Liver (tissue), 9 donors: Measurements from ENCODE around the gene DCUN1D3. TPM values are rescaled to one million over a fixed set of nuclear protein-coding genes. Genes with fewer than 3 reads are reported as not detected.

Source experiments
- DNase-seq: peaks from one replicate; pipeline ENCODE4 v3.0.0-alpha.2; 2017; ENCODE audit warnings: low spot score
- H3K27ac ChIP-seq, 2 donors: one replicate each; pipeline ENCODE4 v1.7.0; 2013; ENCODE audit warnings: inconsistent platforms in 2 of 2, low read length in 2 of 2, control low read depth in 1 of 2, low read depth in 1 of 2, mild to moderate bottlenecking in 1 of 2
- H3K27me3 ChIP-seq, 4 donors: one replicate each; pipeline versions ENCODE4 v1.6.1 to v1.7.0; 2013; ENCODE audit warnings: low read length in 3 of 4, inconsistent platforms in 1 of 4, mild to moderate bottlenecking in 1 of 4, moderate library complexity in 1 of 4; ENCODE audit not compliant: control insufficient read depth in 4 of 4, insufficient read depth in 4 of 4
- H3K36me3 ChIP-seq, 4 donors: one replicate each; pipeline versions ENCODE4 v1.6.1 to v1.7.0; 2013; ENCODE audit warnings: low read length in 3 of 4, mild to moderate bottlenecking in 3 of 4, low read depth in 1 of 4, moderate library complexity in 1 of 4; ENCODE audit not compliant: control insufficient read depth in 4 of 4, insufficient read depth in 3 of 4
- H3K4me1 ChIP-seq, 4 donors: one replicate each; pipeline versions ENCODE4 v1.6.1 to v1.7.0; 2013; ENCODE audit warnings: low read length in 3 of 4, mild to moderate bottlenecking in 3 of 4, moderate library complexity in 1 of 4; ENCODE audit not compliant: control insufficient read depth in 4 of 4, insufficient read depth in 4 of 4
- H3K4me3 ChIP-seq, 3 donors: one replicate each; pipeline versions ENCODE4 v1.6.1 to v1.7.0; 2013; ENCODE audit warnings: low read length in 3 of 3, control low read depth in 1 of 3, low read depth in 1 of 3, mild to moderate bottlenecking in 1 of 3
- H3K9ac ChIP-seq, 2 donors: one replicate each; pipeline ENCODE4 v1.7.0; 2013; ENCODE audit warnings: low read length in 2 of 2, mild to moderate bottlenecking in 2 of 2, moderate library complexity in 2 of 2, control low read depth in 1 of 2, low read depth in 1 of 2
- H3K9me3 ChIP-seq, 4 donors: one replicate each; pipeline versions ENCODE4 v1.6.1 to v1.7.0; 2013; ENCODE audit warnings: low read length in 3 of 4; ENCODE audit not compliant: control insufficient read depth in 4 of 4
- EGR1 ChIP-seq, 2 donors: IDR thresholded peaks; 2 replicates each; pipeline ENCODE4 v1.6.1; 2016 to 2018; ENCODE audit warnings: antibody characterized with exemption in 2 of 2, low read depth in 2 of 2
- FOXA1 ChIP-seq: IDR thresholded peaks from 2 replicates; pipeline ENCODE4 v1.6.1; 2016; ENCODE audit warnings: antibody characterized with exemption
- FOXA2 ChIP-seq: IDR thresholded peaks from 2 replicates; pipeline ENCODE4 v1.6.1; 2016; ENCODE audit warnings: antibody characterized with exemption
- GABPA ChIP-seq, 2 donors: IDR thresholded peaks in 1 of 2; conservative IDR thresholded peaks in 1 of 2; 2 replicates each; pipeline ENCODE4 v1.6.1; 2016; ENCODE audit warnings: antibody characterized with exemption in 2 of 2, mild to moderate bottlenecking in 1 of 2, moderate library complexity in 1 of 2
- HNF4A ChIP-seq, 2 donors: conservative IDR thresholded peaks; 2 replicates each; pipeline ENCODE4 v1.6.1; 2016; ENCODE audit warnings: antibody characterized with exemption in 2 of 2, mild to moderate bottlenecking in 2 of 2
- HNF4G ChIP-seq: IDR thresholded peaks from 2 replicates; pipeline ENCODE4 v1.6.1; 2016; ENCODE audit warnings: antibody characterized with exemption
- JUND ChIP-seq, 2 donors: IDR thresholded peaks; 2 replicates each; pipeline ENCODE4 v1.6.1; 2016; ENCODE audit warnings: antibody characterized with exemption in 2 of 2
- NR2F2 ChIP-seq: IDR thresholded peaks from 2 replicates; pipeline ENCODE4 v1.6.1; 2016; ENCODE audit warnings: antibody characterized with exemption
- RAD21 ChIP-seq, 2 donors: IDR thresholded peaks; 2 replicates each; pipeline ENCODE4 v1.6.1; 2016; ENCODE audit warnings: antibody characterized with exemption in 2 of 2, mild to moderate bottlenecking in 2 of 2
- SP1 ChIP-seq: IDR thresholded peaks from 2 replicates; pipeline ENCODE4 v1.6.1; 2018; ENCODE audit warnings: antibody characterized with exemption, mild to moderate bottlenecking
- TAF1 ChIP-seq: conservative IDR thresholded peaks from 2 replicates; pipeline ENCODE4 v1.6.1; 2016; ENCODE audit warnings: antibody characterized with exemption, mild to moderate bottlenecking
- YY1 ChIP-seq: IDR thresholded peaks from 2 replicates; pipeline ENCODE4 v1.6.1; 2016; ENCODE audit warnings: antibody characterized with exemption, mild to moderate bottlenecking
- WGBS: extraction: QIAGEN DNeasy Blood & Tissue Kit; methylation state at CpG from one replicate; pipeline ENCODE4 v1.1.7; 2013; 5-methylcytosine and 5-hydroxymethylcytosine counted together
- polyA plus RNA-seq, 2 donors: library from polyadenylated mRNA; stranded (reverse) in 1 of 2; unstranded in 1 of 2; fragments of 200-250 nt in 1 of 2; fragments of >200 nt in 1 of 2; fragmentation: Nextera tagmentation in 1 of 2; extraction: Ambion mirVana in 1 of 2; gene quantifications; one replicate each; pipeline versions ENCODE4 v1.2.1 to v1.2.3, GENCODE V29; 2013 to 2015
- total RNA-seq, 2 donors: library from RNA; depleted of rRNA; stranded (reverse); fragments of >200 nt; gene quantifications; one replicate each; pipeline ENCODE4 v1.2.3, GENCODE V29; 2014
- TF ChIP-seq, protein P1 (sequence below): IDR thresholded peaks from 2 replicates; pipeline ENCODE4 v1.6.1; 2016; ENCODE audit warnings: antibody characterized with exemption
- TF ChIP-seq, protein P2 (sequence below): IDR thresholded peaks from 2 replicates; pipeline ENCODE4 v1.6.1; 2016; ENCODE audit warnings: antibody characterized with exemption
- TF ChIP-seq, protein P3 (sequence below): IDR thresholded peaks from 2 replicates; pipeline ENCODE4 v1.6.1; 2016; ENCODE audit warnings: antibody characterized with exemption
- TF ChIP-seq, protein P4 (sequence below): IDR thresholded peaks from 2 replicates; pipeline ENCODE4 v1.6.1; 2016; ENCODE audit warnings: antibody characterized with exemption, mild to moderate bottlenecking
- donor health status: healthy.
- donor health status: healthy.
- donor health status: healthy.
- donor health status: healthy.
- donor health status: healthy.

DCUN1D3 gene
- total and polyA plus RNA-seq, 4 donors = 2.7 to 16.8 (median 4.8) TPM

DNA sequence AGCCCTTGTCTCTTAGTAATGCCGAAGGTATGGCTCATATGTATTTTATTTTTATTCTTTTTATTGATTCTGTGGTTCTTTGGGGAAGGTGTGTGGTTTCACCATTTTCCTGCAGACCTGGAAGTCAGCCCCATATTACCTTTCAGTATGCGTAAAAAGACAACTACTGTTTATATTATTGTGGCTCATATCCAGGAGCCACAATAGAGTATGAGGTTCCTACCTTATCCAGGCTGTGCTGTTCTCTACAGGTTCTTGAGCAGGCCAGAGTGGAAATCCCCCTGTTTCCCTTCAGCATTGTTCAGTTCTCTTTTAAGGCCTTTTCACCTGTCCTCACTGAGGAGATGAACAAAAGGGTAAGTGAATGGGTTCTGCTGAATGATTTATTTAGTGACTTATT lies 60.7 kb downstream of the DCUN1D3 start:
- Histone ChIP-seq H3K27ac (no peak overlapping the region), H3K4me1 (no peaks in the 10 kb centered on the region), H3K9me3 (peaks cover 0 to 3% (median 0%) of the 10 kb centered on the region in 4 donors), H3K36me3 (peaks cover 0 to 3% (median 0%) of the 10 kb centered on the region in 4 donors), H3K4me3 (no peak overlapping the region), H3K27me3 (no peaks in the 10 kb centered on the region), H3K9ac (no peak overlapping the region)
- DNase-seq = no peak
- TF ChIP-seq SP1 (no peak), JUND (IDR thresholded peaks at IDR 0.05) (no peak), FOXA1 (no peak), HNF4G (no peak), FOXA2 (no peak), RAD21 (IDR thresholded peaks at IDR 0.05) (no peak), TAF1 (no peak), NR2F2 (no peak), HNF4A (conservative IDR thresholded peaks at IDR 0.05) (no peak), EGR1 (IDR thresholded peaks at IDR 0.05; ENCODE audit: low read depth in 2 of 2) (no peak), GABPA (IDR thresholded peaks at IDR 0.05 in 1 of 2, conservative IDR thresholded peaks at IDR 0.05 in 1 of 2) (no peak), YY1 (no peak)
- TF ChIP-seq, protein P1, sequence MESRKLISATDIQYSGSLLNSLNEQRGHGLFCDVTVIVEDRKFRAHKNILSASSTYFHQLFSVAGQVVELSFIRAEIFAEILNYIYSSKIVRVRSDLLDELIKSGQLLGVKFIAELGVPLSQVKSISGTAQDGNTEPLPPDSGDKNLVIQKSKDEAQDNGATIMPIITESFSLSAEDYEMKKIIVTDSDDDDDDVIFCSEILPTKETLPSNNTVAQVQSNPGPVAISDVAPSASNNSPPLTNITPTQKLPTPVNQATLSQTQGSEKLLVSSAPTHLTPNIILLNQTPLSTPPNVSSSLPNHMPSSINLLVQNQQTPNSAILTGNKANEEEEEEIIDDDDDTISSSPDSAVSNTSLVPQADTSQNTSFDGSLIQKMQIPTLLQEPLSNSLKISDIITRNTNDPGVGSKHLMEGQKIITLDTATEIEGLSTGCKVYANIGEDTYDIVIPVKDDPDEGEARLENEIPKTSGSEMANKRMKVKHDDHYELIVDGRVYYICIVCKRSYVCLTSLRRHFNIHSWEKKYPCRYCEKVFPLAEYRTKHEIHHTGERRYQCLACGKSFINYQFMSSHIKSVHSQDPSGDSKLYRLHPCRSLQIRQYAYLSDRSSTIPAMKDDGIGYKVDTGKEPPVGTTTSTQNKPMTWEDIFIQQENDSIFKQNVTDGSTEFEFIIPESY = no peak
- TF ChIP-seq, protein P2, sequence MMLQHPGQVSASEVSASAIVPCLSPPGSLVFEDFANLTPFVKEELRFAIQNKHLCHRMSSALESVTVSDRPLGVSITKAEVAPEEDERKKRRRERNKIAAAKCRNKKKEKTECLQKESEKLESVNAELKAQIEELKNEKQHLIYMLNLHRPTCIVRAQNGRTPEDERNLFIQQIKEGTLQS = no peak
- TF ChIP-seq, protein P3, sequence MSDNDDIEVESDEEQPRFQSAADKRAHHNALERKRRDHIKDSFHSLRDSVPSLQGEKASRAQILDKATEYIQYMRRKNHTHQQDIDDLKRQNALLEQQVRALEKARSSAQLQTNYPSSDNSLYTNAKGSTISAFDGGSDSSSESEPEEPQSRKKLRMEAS = no peak
- TF ChIP-seq, protein P4, sequence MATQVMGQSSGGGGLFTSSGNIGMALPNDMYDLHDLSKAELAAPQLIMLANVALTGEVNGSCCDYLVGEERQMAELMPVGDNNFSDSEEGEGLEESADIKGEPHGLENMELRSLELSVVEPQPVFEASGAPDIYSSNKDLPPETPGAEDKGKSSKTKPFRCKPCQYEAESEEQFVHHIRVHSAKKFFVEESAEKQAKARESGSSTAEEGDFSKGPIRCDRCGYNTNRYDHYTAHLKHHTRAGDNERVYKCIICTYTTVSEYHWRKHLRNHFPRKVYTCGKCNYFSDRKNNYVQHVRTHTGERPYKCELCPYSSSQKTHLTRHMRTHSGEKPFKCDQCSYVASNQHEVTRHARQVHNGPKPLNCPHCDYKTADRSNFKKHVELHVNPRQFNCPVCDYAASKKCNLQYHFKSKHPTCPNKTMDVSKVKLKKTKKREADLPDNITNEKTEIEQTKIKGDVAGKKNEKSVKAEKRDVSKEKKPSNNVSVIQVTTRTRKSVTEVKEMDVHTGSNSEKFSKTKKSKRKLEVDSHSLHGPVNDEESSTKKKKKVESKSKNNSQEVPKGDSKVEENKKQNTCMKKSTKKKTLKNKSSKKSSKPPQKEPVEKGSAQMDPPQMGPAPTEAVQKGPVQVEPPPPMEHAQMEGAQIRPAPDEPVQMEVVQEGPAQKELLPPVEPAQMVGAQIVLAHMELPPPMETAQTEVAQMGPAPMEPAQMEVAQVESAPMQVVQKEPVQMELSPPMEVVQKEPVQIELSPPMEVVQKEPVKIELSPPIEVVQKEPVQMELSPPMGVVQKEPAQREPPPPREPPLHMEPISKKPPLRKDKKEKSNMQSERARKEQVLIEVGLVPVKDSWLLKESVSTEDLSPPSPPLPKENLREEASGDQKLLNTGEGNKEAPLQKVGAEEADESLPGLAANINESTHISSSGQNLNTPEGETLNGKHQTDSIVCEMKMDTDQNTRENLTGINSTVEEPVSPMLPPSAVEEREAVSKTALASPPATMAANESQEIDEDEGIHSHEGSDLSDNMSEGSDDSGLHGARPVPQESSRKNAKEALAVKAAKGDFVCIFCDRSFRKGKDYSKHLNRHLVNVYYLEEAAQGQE = no peak
- 93% methylated on average over 2 of the region's 2 CpGs for WGBS

DNA sequence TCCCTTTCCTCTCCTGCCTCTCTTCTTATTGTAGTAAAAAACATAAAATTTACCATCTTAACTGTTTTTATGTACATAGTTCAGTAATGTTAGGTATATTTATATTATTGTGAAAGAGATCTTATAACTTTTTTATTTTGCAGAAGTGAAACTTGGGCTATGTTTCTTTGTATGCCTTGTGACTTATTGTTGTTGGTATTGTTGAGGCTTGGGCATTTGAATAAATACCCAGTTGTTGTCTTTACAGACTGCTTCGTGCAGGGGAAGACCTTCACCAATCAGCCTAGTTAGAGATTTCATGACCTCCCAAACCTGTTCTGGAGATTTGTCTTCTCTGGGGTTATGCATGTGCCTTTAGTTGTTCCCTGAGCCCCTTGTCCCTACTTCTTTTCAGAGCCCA lies 61.9 kb downstream of the DCUN1D3 start:
- Histone ChIP-seq H3K9me3 (peaks cover 0 to 3% (median 0%) of the 10 kb centered on the region in 4 donors), H3K27me3 (no peaks in the 10 kb centered on the region), H3K4me3 (no peak overlapping the region), H3K36me3 (peaks cover 0 to 3% (median 2%) of the 10 kb centered on the region in 4 donors), H3K4me1 (no peaks in the 10 kb centered on the region), H3K27ac (no peak overlapping the region), H3K9ac (no peak overlapping the region)
- 83% methylated on average over 1 of the region's 1 CpG for WGBS
- no peak for TF ChIP-seq HNF4A (conservative IDR thresholded peaks at IDR 0.05)
- no peak for TF ChIP-seq YY1
- no peak for TF ChIP-seq TAF1
- DNase-seq = no peak
